Tibial nerve (tissue), 3 donors: ENCODE measurements around the gene DHRS7.

ENCODE experiments used
- CTCF ChIP-seq, 5 experiments: fragments of 200-600 bp in 3 of 5; fragments of 450-650 bp in 2 of 5; sonication (generic) in 3 of 5; IDR thresholded peaks; one replicate each; pipeline ENCODE4 v1.5.1; 2016 to 2019; ENCODE audit warnings: antibody characterized with exemption in 5 of 5, mild to moderate bottlenecking in 3 of 5, moderate library complexity in 2 of 5
- POLR2A ChIP-seq, 2 donors: fragments of 450-650 bp; IDR thresholded peaks; one replicate each; pipeline ENCODE4 v1.6.1; 2017; ENCODE audit warnings: antibody characterized with exemption in 2 of 2, mild to moderate bottlenecking in 2 of 2, moderate library complexity in 2 of 2

GRCh38 chr14:60151715-60152114 is 13.5 kb downstream of the DHRS7 start:
- peak in 1 of 2 donors; percentile 17 for TF ChIP-seq POLR2A (IDR thresholded peaks at IDR 0.05)
- TF ChIP-seq CTCF (IDR thresholded peaks at IDR 0.05), result no peak
